B cell (primary cell): ENCODE measurements around the gene CFAP65. TPM values are rescaled to one million over a fixed set of nuclear protein-coding genes. Genes with fewer than 3 reads are reported as not detected.

ENCODE experiments used
- ATAC-seq: fragments of 200-7000 bp; cut with Tn5 transposase; one replicate; pipeline ENCODE4 v1.10.0; 2021; ENCODE audit warnings: low read depth, mild to moderate bottlenecking, moderate number of reproducible peaks, moderate library complexity
- CTCF ChIA-PET: fragments of 350-600 bp; sonication (Branson Sonifier 250); formaldehyde crosslinking; loops from one replicate; lab custom pipeline; 2021; ENCODE audit warnings: antibody characterized with exemption, inconsistent platforms; lab: Charles Lee
- POLR2A ChIA-PET: fragments of 350-600 bp; sonication (Branson Sonifier 250); formaldehyde crosslinking; loops from one replicate; lab custom pipeline; 2021; ENCODE audit warnings: antibody characterized with exemption; lab: Charles Lee
- DNase-seq: peaks from one replicate; pipeline ENCODE4 v3.0.0; 2013
- H2AFZ ChIP-seq: 2 replicates; pipeline ENCODE4 v1.6.1; 2012; ENCODE audit warnings: mild to moderate bottlenecking, low read depth, low read length; ENCODE audit not compliant: insufficient read depth, poor library complexity, severe bottlenecking
- H3K27ac ChIP-seq, 2 donors: 1 replicate in 1 of 2; 2 replicates in 1 of 2; pipeline ENCODE4 v1.5.1; 2012 to 2013; ENCODE audit warnings: low read length in 2 of 2, mild to moderate bottlenecking in 2 of 2, moderate library complexity in 1 of 2
- H3K27me3 ChIP-seq, 4 experiments: fragments of 200-600 bp in 1 of 4; sonication (generic) in 1 of 4; replicated peaks in 1 of 4; 1 replicate in 2 of 4; 2 replicates in 2 of 4; pipeline versions ENCODE4 v1.6.1 to v1.7.0; 2013 to 2016; ENCODE audit warnings: low read length in 3 of 4, mild to moderate bottlenecking in 2 of 4, mixed read lengths in 1 of 4, moderate library complexity in 1 of 4; ENCODE audit not compliant: insufficient read depth in 4 of 4, control insufficient read depth in 3 of 4; ENCODE audit errors: control extremely low read depth in 1 of 4
- H3K36me3 ChIP-seq, 2 experiments: replicated peaks in 1 of 2; 1 replicate in 1 of 2; 2 replicates in 1 of 2; pipeline versions ENCODE4 v1.6.1 to v1.7.1; 2013; ENCODE audit warnings: low read length in 1 of 2; ENCODE audit not compliant: insufficient read depth in 2 of 2, control insufficient read depth in 1 of 2; ENCODE audit errors: control extremely low read depth in 1 of 2, extremely low read depth in 1 of 2
- H3K4me1 ChIP-seq, 2 donors: fragments of 200-600 bp in 1 of 2; sonication (generic) in 1 of 2; 1 replicate in 1 of 2; 2 replicates in 1 of 2; pipeline versions ENCODE4 v1.5.1 to v1.6.1; 2013 to 2017; ENCODE audit warnings: low read length in 2 of 2; ENCODE audit not compliant: control insufficient read depth in 2 of 2, insufficient read depth in 2 of 2
- H3K4me2 ChIP-seq: replicated peaks from 2 replicates; pipeline ENCODE3; 2012; ENCODE audit warnings: mild to moderate bottlenecking, low read depth, low read length; ENCODE audit not compliant: poor library complexity, severe bottlenecking
- H3K4me3 ChIP-seq, 5 experiments: fragments of 200-600 bp in 1 of 5; sonication (generic) in 1 of 5; 1 replicate in 3 of 5; 2 replicates in 2 of 5; pipeline versions ENCODE4 v1.5.1 to v1.7.0; 2011 to 2016; ENCODE audit warnings: low read length in 4 of 5, mild to moderate bottlenecking in 4 of 5, low read depth in 2 of 5, control low read depth in 1 of 5, moderate library complexity in 1 of 5; ENCODE audit not compliant: insufficient read depth in 1 of 5; ENCODE audit errors: control extremely low read depth in 1 of 5, extremely low read depth in 1 of 5
- H3K79me2 ChIP-seq: fragments of 200-600 bp; sonication (generic); one replicate; pipeline ENCODE4 v1.6.0; 2016; ENCODE audit warnings: low read length; ENCODE audit not compliant: control insufficient read depth, insufficient read depth
- H3K9ac ChIP-seq: fragments of 200-600 bp; sonication (generic); 2 replicates; pipeline ENCODE4 v1.6.1; 2017; ENCODE audit warnings: mild to moderate bottlenecking, low read length, moderate library complexity
- H3K9me3 ChIP-seq, 3 donors: one replicate each; pipeline versions ENCODE4 v1.6.1 to v1.7.1; 2013; ENCODE audit warnings: low read length in 2 of 3; ENCODE audit not compliant: control insufficient read depth in 2 of 3, insufficient read depth in 1 of 3; ENCODE audit errors: control extremely low read depth in 1 of 3
- H4K20me1 ChIP-seq: 2 replicates; pipeline ENCODE4 v1.6.0; 2012; ENCODE audit warnings: mild to moderate bottlenecking, low read length; ENCODE audit not compliant: insufficient read depth, control insufficient read depth, poor library complexity, severe bottlenecking
- H3K27ac Mint-ChIP-seq: one replicate; pipeline ENCODE4 v1.8.0; 2021; ENCODE audit warnings: mixed read lengths
- H3K27me3 Mint-ChIP-seq: one replicate; pipeline ENCODE4 v1.8.0; 2021; ENCODE audit warnings: mixed read lengths
- H3K4me1 Mint-ChIP-seq: one replicate; pipeline ENCODE4 v1.8.0; 2021; ENCODE audit warnings: mixed read lengths
- H3K4me3 Mint-ChIP-seq: one replicate; pipeline ENCODE4 v1.8.0; 2021; ENCODE audit warnings: mixed read lengths
- H3K9me3 Mint-ChIP-seq: one replicate; pipeline ENCODE4 v1.8.0; 2022; ENCODE audit warnings: mixed read lengths; ENCODE audit not compliant: insufficient read depth
- CTCF ChIP-seq: fragments of 200-600 bp; IDR thresholded peaks from one replicate; pipeline ENCODE4 v1.8.0; 2022; ENCODE audit warnings: antibody characterized with exemption, mild to moderate bottlenecking
- EZH2 ChIP-seq: IDR thresholded peaks from 2 replicates; pipeline ENCODE4 v1.6.1; 2012; ENCODE audit warnings: borderline replicate concordance, low read depth, mild to moderate bottlenecking, moderate library complexity, low read length; ENCODE audit not compliant: insufficient read depth, poor library complexity, severe bottlenecking
- WGBS: methylation state at CpG from one replicate; pipeline ENCODE4 v1.1.5; 2013; ENCODE audit warnings: missing lambda C conversion rate; ENCODE audit not compliant: insufficient coverage; 5-methylcytosine and 5-hydroxymethylcytosine counted together
- intact Hi-C: fragments of 100-400 bp; cut with micrococcal nuclease; formaldehyde crosslinking; loops from one replicate; pipeline ENCODE4 v1.10.0; 2022
- polyA plus RNA-seq: library from polyadenylated mRNA; depleted of rRNA; stranded (reverse); fragments of >200 nt; gene quantifications from 2 replicates; pipeline ENCODE4 v1.2.3, GENCODE V29; 2012
- total RNA-seq, 2 donors: library from RNA; stranded (reverse); fragments of 120-200 nt in 1 of 2; gene quantifications; 1 replicate in 1 of 2; 2 replicates in 1 of 2; pipeline versions ENCODE4 v1.2.3 to v1.2.4, GENCODE V29; 2013 to 2022

Gene CFAP65
- total and polyA plus RNA-seq, 2 donors (not counting 1 experiment from before 2014, with no cell fraction given): not detected

- no peak overlapping the region for H3K27ac ChIP-seq
- Mint-ChIP-seq H3K27me3 (peaks cover 62% of the 10 kb centered on the region), H3K9me3 (no peaks in the 10 kb centered on the region), H3K4me3 (no peak overlapping the region), H3K27ac (no peak overlapping the region), H3K4me1 (peaks cover 28% of the 10 kb centered on the region)
- ATAC-seq: no peak
- H4K20me1 ChIP-seq: no peaks in the 10 kb centered on the region
- H3K4me3 ChIP-seq: no peak overlapping the region
- H3K4me2 ChIP-seq: no peak overlapping the region
- intact Hi-C loops: loop anchor here (10.0 kb wide), 1 partner anchor 55 kb away; no protein-coding TSS in a partner anchor
- TF ChIP-seq EZH2 (no peak), CTCF (no peak)
- H3K9me3 ChIP-seq: peaks cover 0 to 30% (median 0%) of the 10 kb centered on the region in 3 donors
- no peaks in the 10 kb centered on the region for H3K79me2 ChIP-seq
- no peaks in the 10 kb centered on the region for H3K36me3 ChIP-seq
- H3K27me3 ChIP-seq: peaks cover 0 to 86% (median 51%) of the 10 kb centered on the region in 4 experiments
- no peak for DNase-seq
- ChIA-PET CTCF (interaction anchor here (0.6 kb wide), 1 partner anchor 20 kb away, joined by 3 read pairs; no protein-coding TSS in a partner anchor), POLR2A (no interaction called here)
- no peak overlapping the region for H2AFZ ChIP-seq
- no peak overlapping the region for H3K9ac ChIP-seq
- peaks cover 35 to 52% of the 10 kb centered on the region in 2 donors for H3K4me1 ChIP-seq
- 23% methylated on average over 8 of the region's 9 CpGs for WGBS
Measured at GRCh38 chr2:218999881-219000568, 41.3 kb downstream of the CFAP65 start.
